NCI-H187 (cell line): ENCODE measurements around the gene PITPNM3.

Experiments used
- DNase-seq, 2 experiments: peaks; one replicate each; lab custom pipeline; 2025; lab: John Stamatoyannopoulos, UW

PITPNM3 gene

GRCh38 chr17:6462692-6463091 lies 93.7 kb downstream of the PITPNM3 start:
- no peak for DNase-seq

DNA sequence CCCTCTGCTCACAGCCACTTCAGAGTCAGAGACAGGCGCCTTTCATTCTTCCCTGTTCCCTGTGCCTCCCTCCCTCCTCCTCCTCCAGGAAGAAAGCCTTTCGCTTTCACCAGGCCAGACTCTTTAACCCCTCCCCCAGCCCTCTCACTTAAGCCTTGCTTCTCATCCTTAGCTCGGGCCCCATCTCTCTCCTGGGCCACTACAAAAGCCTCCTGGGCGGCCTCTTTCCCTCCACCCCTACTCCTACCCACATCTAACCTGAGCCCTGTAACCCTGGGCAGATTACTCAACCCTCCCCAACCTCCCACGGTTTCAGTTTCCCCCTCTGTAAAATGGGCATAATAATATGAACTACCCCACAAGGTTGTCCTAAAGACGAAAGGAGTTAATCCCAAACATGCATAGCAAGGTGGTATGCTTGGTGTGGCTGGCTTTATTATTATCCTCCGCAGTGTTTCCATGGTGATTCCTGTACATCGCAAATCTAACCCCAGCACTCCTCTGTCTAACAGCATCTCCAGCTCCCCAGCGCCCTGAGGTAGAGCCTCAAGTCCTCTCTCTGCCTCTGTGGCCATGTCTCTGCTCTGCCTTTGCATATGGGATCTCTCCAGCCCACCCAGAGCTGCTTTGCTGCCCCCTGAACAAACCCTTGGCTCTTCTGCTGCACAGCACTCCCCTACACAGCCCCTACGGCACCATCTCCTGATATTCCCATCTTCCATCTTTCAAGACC lies 94.4 kb downstream of the PITPNM3 start:
- no peak for DNase-seq

DNA sequence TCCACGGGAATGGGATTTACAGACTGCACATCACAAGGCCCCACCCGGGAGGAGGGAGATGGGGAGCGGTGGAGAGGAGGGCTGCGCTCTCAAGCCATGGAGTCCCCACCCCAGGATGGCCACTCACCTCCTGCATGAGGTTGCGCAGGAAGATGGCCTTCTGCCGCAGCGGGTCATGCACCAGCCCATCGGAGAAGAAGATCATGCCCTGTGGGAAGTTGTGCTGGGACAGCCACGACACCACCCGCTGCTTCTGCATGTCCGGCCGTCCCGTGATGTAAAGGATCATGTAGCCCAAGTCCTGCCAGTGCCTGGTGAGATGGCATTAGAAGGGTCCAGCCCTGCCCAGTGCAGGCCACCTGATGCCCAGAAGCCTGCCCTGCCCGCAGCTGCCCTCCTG lies 95.1 kb downstream of the PITPNM3 start:
- no peak for DNase-seq

DNA sequence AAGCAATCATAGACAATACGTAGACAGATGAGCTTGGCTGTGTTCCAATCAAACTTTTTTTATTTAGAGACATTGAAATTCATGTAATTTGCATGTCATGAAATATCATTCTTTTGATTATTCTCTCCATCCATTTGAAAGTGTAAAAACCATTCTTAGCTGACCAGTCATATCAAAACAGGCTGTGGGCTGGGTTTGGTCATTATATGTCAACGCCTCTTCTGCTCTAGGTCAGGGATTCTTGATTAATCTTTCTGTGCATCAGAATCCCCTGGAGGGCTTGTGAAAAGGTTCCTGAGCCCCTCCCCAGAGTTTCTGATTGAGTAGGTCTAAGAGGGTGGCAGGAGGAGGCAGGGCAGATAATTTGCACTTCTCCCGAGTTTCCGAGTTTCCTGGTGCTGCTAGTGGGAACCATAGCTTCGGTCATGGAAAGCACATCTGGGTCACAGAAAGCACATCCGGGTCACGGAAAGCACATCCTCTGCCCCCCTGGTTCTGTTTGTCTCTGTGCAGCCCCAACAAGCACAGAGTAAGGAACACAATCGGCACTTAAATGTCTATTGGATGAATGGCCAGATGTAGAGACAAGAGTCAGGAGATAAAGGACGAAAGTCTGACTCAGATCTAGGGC lies 95.7 kb downstream of the PITPNM3 start:
- no peak for DNase-seq

- DNase-seq = no peak
Observed at GRCh38 chr17:6458460-6458950, 97.8 kb downstream of the PITPNM3 start.

DNA sequence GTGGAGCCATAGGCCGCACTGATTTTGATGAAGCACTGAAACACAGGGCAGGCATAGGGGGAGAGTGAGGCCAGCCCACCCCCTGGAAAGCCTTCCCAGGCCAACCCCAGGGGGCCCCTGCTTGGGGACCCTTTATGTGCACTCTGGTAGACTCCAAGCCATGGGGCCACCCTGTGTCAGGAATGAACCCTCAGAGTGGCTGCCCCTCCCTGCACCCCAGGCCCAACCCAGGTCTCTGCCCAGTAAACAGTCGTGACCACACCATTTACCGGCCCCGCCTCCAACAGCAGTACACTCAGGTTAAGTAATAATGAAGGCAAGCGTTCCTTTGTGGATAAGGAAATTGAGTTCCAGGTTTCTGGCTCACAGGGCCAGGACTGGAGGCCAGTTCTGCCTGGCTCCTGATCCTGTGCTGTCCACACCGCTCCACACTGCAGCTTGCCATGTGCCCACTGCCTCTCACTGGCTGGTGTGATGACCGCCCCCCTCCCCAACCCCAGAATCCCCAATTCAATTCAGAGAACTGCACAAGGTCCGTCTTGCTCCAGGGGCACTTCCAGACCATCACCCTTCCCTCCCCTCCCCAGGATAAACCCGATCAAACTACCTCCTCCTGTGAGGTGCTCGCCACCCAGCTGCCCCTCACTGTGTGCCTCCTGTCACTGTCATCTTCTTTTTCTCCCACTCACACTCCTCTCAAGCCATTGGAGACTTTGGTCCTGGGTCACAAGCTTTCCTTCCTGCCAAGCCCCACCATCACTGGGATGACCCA lies 98.5 kb downstream of the PITPNM3 start:
- DNase-seq = no peak

DNA sequence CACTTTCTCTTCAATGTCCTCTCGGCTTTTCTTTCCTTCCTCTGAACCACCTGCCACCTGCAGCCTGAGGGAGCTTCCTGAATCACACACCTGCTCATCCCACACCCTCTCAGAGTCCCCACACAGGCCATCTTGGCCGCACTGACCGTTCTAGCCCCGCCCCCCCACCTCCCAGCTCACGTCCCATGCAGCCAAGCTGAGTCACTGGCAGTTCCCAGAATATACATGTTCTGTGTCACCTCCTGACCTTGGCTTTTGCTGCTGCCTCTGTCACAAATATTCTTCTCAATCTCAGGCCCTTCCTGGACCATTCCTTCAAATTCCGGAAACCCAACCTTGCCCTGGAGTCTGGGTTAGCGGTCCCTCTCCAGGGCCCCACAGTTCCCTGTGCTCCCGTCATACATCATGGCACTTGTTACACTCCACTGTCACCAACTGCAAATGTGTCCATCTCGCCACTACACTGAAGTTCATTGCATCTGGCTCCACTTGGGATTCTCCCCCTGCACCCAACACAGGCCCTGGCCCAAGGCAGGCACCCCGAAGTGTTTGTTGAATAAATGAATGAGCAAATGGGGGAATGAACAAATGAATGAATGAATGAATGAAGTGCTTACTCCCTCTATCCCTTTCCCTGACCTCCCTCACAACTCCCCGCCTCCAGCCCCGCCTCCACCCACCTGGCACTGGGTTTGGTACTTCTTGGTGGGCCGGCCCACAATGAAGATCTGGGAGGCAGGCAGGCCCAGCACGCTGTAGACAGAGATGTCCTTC lies 99.3 kb downstream of the PITPNM3 start:
- no peak for DNase-seq

DNA sequence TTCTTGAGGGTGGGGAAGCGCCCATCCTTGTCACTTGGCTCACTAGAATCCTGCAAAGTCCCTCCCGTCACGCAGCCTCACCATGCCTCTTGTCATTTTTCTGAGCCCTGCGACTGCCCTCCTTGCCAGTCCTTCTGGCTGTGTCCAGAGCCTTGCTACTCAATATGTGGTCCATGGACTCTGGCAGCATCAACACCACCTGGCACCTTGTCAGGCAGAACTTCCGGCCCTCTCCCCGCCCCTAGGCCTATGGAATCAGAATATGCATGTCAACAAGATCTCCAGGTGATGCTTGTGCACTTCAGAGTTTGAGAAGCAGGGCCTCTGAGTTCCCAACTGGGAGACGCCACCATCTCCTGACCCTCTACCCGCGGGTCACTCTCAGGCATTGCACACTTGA lies 100.0 kb downstream of the PITPNM3 start:
- DNase-seq = no peak

- no peak for DNase-seq
Observed at GRCh38 chr17:6455321-6455705, 101.0 kb downstream of the PITPNM3 start.

GRCh38 chr17:6454495-6455320 lies 101.6 kb downstream of the PITPNM3 start:
- DNase-seq = no peak

DNA sequence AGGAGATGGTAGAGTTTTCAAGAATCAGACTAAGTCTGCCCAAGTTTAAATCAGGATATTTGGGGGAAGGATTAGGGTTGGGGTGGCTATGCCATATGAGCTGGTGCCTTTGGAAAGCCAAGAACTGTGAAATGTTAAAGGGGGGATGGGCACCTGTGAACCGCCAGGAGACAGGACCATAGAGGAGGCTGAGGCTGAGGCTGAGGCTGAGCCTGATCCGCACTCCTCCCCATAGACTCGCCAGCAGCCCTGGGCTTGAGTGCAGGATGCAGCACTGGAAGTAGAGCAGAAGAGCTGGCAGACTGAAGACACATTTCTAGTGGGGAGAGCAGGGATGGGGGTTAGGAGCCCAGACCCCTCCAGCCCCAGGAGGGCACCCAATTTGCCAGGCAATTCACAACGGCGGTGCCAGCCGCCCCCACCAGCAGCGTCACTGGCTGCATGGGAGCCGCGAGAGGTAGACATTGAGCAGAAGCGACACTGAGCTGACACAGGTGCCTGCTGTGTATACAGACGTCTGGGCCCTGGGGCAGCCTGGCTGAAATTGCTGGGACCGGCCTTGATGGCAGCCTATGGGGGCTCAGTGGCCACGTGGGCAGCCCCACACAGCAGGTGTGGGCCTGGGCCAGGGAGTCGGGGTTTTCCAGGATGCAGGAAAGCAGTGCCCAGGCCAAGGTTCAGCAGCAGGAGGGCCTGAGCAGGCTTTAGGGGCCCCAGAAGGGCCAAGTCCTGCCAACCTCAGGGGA lies 102.9 kb downstream of the PITPNM3 start:
- DNase-seq = no peak

GRCh38 chr17:6452471-6453266 lies 103.7 kb downstream of the PITPNM3 start:
- no peak for DNase-seq

- no peak for DNase-seq
Observed at GRCh38 chr17:6450926-6451832, 105.2 kb downstream of the PITPNM3 start.

- DNase-seq = no peak
Observed at GRCh38 chr17:6449307-6449706, 107.0 kb downstream of the PITPNM3 start.

GRCh38 chr17:6448473-6448872 lies 107.9 kb downstream of the PITPNM3 start:
- no peak for DNase-seq

- no peak for DNase-seq
Observed at GRCh38 chr17:6446516-6447100, 109.7 kb downstream of the PITPNM3 start.

- no peak for DNase-seq
Observed at GRCh38 chr17:6444571-6445335, 111.6 kb downstream of the PITPNM3 start.
